ENCODE measurements around the gene PYGB. TPM values are rescaled to one million over a fixed set of nuclear protein-coding genes. Genes with fewer than 3 reads are reported as not detected.

PYGB gene
- total RNA-seq: 75.8 and 76.3 TPM in 2 replicates

DNA sequence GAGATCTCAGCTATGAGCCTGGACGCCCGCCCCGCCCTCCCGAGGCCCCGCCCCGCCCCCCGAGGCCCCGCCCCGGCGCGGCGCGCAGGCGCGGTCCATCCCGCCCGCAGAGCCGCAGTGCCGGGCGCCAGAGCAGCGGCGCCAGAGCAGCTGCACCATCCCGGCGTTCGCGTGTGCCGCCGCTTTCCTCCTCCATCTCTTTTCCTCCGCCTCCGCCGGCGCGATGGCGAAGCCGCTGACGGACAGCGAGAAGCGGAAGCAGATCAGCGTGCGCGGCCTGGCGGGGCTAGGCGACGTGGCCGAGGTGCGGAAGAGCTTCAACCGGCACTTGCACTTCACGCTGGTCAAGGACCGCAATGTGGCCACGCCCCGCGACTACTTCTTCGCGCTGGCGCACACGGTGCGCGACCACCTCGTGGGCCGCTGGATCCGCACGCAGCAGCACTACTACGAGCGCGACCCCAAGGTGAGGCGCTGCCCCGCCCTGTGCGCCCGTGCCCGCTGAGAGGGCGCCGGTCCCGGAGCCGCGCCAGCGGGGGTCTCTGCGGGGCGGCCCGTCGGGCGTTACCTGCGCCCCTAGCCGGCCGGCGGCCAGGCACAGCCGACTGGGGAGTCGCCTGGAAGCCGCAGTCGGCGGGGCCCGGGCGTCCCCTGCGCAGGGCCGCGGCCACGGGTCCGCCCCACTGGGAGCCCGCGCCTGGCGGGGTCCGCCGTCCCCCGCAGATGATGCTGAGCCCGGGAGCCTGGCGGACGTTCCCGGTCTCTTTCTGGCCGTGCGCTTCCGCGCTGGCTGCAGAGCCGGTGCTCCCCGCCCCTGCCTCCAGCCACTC, at the start of gene PYGB:
TSS of gene PYGB (plus strand) at position 130 of the 830 bp plus-strand sequence. CDS start at position 224, 94 bp downstream.

Small RNAs within 50 kb of the gene (small RNA-seq; reads per million reads assigned to genes)
- gene AL035252.4: not detected
- gene AL121772.2: not detected
- gene RF00019: not detected

Other genes with a start within 250 kb of the PYGB start
- gene ACSS1, start 189.9 kb upstream of the PYGB start, total RNA-seq: 7.5 and 9.8 TPM in 2 replicates
- not detected in 2 replicates for gene VSX1, start 165.9 kb upstream of the PYGB start, total RNA-seq
- gene ENTPD6, start 52.4 kb upstream of the PYGB start, total RNA-seq: 46.9 and 54.7 TPM in 2 replicates
- gene ABHD12, start 142.8 kb downstream of the PYGB start, total RNA-seq: 30.2 and 34.6 TPM in 2 replicates
- gene GINS1, start 159.6 kb downstream of the PYGB start, total RNA-seq: 27.7 and 33.9 TPM in 2 replicates

Measured in thoracic aorta endothelial cell (primary cell).